Neural cell (in vitro differentiated cells): Measurements from ENCODE around the gene ASCL2.

Source experiments
- CTCF ChIP-seq: fragments of 450-650 bp; IDR thresholded peaks from 2 replicates; pipeline ENCODE4 v1.5.1; 2014; ENCODE audit warnings: antibody characterized with exemption, mild to moderate bottlenecking, moderate library complexity; ENCODE audit not compliant: poor library complexity, severe bottlenecking
- EP300 ChIP-seq: fragments of 450-650 bp; conservative IDR thresholded peaks from 2 replicates; pipeline ENCODE4 v1.6.1; 2014; ENCODE audit warnings: antibody characterized with exemption, mild to moderate bottlenecking, moderate library complexity; ENCODE audit not compliant: poor library complexity, severe bottlenecking
- POLR2AphosphoS5 ChIP-seq: IDR thresholded peaks from 2 replicates; pipeline ENCODE4 v1.6.1; 2012
- RAD21 ChIP-seq: fragments of 450-650 bp; conservative IDR thresholded peaks from 2 replicates; pipeline ENCODE4 v1.6.1; 2014; ENCODE audit warnings: antibody characterized with exemption, mild to moderate bottlenecking, moderate library complexity
- REST ChIP-seq: IDR thresholded peaks from 2 replicates; pipeline ENCODE4 v1.6.1; 2012; ENCODE audit warnings: borderline replicate concordance
- SMC3 ChIP-seq: fragments of 450-650 bp; conservative IDR thresholded peaks from 2 replicates; pipeline ENCODE4 v1.6.1; 2014; ENCODE audit warnings: antibody characterized with exemption, mild to moderate bottlenecking, moderate library complexity; ENCODE audit not compliant: poor library complexity
- TAF1 ChIP-seq: IDR thresholded peaks from 2 replicates; pipeline ENCODE4 v1.6.1; 2012; ENCODE audit warnings: low read depth

- TF ChIP-seq CTCF (no peak), EP300 (no peak), REST (no peak), SMC3 (no peak), POLR2AphosphoS5 (no peak), TAF1 (no peak), RAD21 (no peak)
Observed at GRCh38 chr11:2277008-2277346, 6.6 kb upstream of the ASCL2 start.
